ENCODE results near the gene ATF7IP2. TPM values are rescaled to one million over a fixed set of nuclear protein-coding genes. Genes with fewer than 3 reads are reported as not detected.
"Not testable (repeated sequence)": the region's sequence is repeated elsewhere in the genome, so short reads cannot be mapped to it uniquely, and the experiment has no call there.

The ATF7IP2 gene
- total RNA-seq, 2 experiments from 2014 or later, result 12.3 to 12.4 TPM

DNA sequence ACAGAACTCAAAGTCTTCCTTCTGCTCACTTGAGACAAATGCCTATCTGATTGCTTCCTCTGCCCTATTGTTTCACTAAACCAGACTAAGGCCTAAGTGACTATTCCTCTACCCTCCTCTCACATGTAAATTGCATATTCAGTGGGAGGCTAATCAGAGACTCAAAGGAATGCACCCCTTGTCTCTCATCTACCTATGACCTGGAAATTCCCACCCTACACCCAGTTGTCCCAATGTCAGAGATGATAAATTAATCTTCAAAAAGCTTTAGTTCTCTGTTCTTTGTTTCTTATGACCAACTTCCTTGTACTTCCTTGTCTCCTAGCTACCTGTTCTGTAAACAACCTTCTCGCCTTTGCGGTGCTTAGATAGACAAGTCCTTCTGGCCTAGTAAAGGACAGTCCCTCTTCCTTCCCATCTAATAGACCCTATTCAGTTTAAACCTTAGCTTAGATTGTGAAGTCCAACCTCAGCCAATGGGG, 118.6 kb downstream of the ATF7IP2 start:
- CTCF ChIA-PET, result interaction anchor here (0.6 to 1.1 kb wide), 2 partner anchors 190 to 235 kb away, joined by 3 to 5 read pairs; no protein-coding TSS in a partner anchor
- POLR2A ChIA-PET, result no interaction called here

DNA sequence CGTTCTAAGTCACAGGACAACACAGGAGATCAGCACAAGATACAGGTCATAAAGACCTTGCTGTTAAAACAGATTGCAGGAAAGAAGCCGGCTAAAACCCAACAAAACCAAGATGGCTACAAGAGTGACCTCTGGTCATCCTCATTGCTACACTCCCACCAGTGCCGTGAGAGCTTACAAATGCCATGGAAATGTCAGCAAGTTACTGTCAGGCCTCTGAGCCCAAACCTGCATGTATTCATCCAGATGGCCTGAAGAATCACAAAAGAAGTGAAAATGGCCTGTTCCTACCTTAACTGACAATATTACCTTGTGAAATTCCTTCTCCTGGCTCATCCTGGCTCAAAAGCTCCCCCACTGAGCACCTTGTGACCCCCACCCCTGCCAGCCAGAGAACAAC, 119.4 kb downstream of the ATF7IP2 start:
- CTCF ChIA-PET, result interaction anchor here (1.6 kb wide), 1 partner anchor 248 kb away, joined by 5 read pairs; no protein-coding TSS in a partner anchor
- POLR2A ChIA-PET, result not testable (repeated sequence)

GRCh38 chr16:10509534-10510025, 123.7 kb downstream of the ATF7IP2 start:
- ChIA-PET POLR2A (no interaction called here), CTCF (interaction anchor here (0.6 to 2.4 kb wide), 11 partner anchors 10 to 253 kb away, joined by 3 to 22 read pairs (median 3); no protein-coding TSS in a partner anchor)

- POLR2A ChIA-PET, result no interaction called here
- CTCF ChIA-PET, result interaction anchor here (0.7 to 2.4 kb wide), 5 partner anchors 110 to 254 kb away, joined by 3 to 22 read pairs (median 4); no protein-coding TSS in a partner anchor
Measured at GRCh38 chr16:10510279-10510678, 124.4 kb downstream of the ATF7IP2 start.

- POLR2A ChIA-PET, result no interaction called here
- CTCF ChIA-PET, result interaction anchor here (0.5 to 1.8 kb wide), 4 partner anchors 197 to 428 kb away, joined by 3 to 6 read pairs (median 3); no protein-coding TSS in a partner anchor
Measured at GRCh38 chr16:10511829-10512228, 126.0 kb downstream of the ATF7IP2 start.

GRCh38 chr16:10514369-10515055, 128.7 kb downstream of the ATF7IP2 start:
- CTCF ChIA-PET, result interaction anchor here (0.7 to 3.5 kb wide), 11 partner anchors 11 to 404 kb away, joined by 3 to 31 read pairs (median 4); partner anchors contain the start of gene NUBP1
- POLR2A ChIA-PET, result no interaction called here

- POLR2A ChIA-PET, result no interaction called here
- CTCF ChIA-PET, result no interaction called here
Measured at GRCh38 chr16:10517868-10518267, 132.0 kb downstream of the ATF7IP2 start.

- ChIA-PET CTCF (interaction anchor here (0.6 kb wide), 1 partner anchor 203 kb away, joined by 3 read pairs; no protein-coding TSS in a partner anchor), POLR2A (no interaction called here)
Measured at GRCh38 chr16:10518479-10519041, 132.7 kb downstream of the ATF7IP2 start.

- POLR2A ChIA-PET, result no interaction called here
- CTCF ChIA-PET, result no interaction called here
Measured at GRCh38 chr16:10519297-10519696, 133.4 kb downstream of the ATF7IP2 start.

DNA sequence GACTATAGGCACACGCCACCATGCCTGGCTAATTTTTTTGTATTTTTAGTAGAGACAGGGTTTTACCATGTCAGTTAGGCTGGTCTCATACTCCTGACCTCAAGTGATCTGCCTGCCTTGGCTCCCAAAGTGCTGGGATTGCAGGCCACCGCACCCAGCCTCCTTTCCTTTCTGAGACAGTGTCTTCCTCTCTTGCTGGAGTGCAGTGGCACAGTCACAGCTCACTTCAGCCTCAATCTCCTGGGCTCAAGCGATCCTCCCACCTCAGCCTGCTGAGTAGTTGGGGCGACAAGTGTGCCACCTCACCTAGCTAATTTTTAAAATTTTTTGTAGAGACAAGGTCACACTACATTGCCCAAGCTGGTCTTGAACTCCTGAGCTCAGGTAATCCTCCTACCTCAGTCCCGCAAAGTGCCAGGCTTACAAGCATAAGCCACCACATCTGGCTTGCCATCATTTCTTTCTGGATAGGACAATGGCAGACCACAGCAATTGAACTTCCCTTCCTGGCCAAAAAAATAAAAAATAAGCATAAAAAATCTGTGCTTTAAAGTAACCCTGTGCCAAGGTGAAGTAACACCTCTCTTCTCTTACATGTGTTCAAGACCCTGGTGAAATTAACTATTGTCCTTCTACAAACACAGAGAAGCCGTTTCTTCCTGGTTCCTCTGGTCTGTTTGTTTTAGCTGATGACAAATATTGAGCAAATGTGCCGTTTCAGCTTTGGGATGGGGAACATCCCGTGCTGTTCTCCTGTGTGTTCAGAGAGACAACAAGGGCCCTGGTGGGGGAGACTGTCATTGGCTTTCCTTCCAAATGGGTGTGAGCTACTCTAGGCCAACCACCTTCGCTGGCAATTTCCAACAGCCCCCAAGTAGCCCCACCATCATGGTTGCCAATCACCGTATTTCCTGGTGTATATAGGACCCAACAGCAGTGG, 134.3 kb downstream of the ATF7IP2 start:
- CTCF ChIA-PET, result no interaction called here

GRCh38 chr16:10520869-10521578, 135.2 kb downstream of the ATF7IP2 start:
- ChIA-PET CTCF (interaction anchor here (0.8 to 1.0 kb wide), 2 partner anchors 12 to 410 kb away, joined by 3 read pairs; no protein-coding TSS in a partner anchor), POLR2A (no interaction called here)

More for the DNA sequence above, 134.3 kb downstream of the ATF7IP2 start:
- POLR2A ChIA-PET, result no interaction called here

GRCh38 chr16:10521681-10522274, 135.9 kb downstream of the ATF7IP2 start:
- POLR2A ChIA-PET, result no interaction called here
- CTCF ChIA-PET, result interaction anchor here (0.8 to 1.0 kb wide), 3 partner anchors 8 to 409 kb away, joined by 3 to 6 read pairs (median 3); no protein-coding TSS in a partner anchor

DNA sequence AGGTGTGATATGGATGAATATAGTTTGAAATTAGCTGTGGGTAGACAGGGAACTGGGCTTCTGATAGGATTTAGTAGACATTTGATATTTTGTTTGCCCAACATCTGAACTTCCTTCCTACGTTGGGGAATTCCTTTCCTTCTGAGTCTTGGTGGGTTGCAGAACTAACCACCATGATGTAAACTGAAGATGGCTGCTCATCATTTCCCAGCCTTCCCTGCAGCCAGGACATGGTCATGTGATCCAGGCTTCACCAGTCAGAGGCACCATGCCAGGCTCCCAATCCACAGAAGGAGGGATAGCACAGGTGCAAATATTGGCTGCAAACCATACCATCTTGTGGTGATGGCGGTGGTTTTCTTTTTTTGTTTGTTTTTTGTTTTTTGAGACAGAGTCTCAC, 137.1 kb downstream of the ATF7IP2 start:
- POLR2A ChIA-PET, result interaction anchor here (0.6 kb wide), 1 partner anchor 38 kb away, joined by 3 read pairs; no protein-coding TSS in a partner anchor

DNA sequence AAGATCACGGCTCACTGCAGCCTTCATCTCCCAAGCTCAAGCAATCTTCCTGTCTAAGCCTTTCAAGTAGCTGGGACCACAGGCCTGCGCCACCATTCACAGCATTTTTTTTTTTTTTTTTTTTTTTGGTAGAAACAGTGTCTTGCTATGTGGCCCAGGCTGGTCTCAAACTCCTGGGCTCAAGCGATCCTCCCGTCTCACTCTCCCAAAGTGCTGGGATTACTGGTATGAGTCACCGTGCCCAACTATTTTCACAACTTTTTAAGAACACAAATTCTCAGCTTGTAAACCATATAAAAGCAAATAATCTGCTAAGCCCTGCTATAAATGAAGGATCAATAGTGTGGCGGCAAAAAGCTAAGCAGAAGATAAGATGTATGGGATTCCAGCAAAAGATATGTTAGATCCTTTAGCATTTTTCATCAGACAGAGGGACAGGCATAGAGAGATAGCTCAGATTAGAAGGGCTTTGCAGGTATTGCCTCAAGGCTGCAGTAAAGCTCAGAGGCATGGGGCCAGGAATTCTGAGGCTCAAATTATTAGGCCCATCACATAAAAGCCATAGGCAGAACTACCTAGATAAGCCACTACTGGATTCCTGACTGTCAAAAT, 139.5 kb downstream of the ATF7IP2 start:
- ChIA-PET POLR2A (interaction anchor here (0.7 kb wide), 1 partner anchor 81 kb away, joined by 8 read pairs; no protein-coding TSS in a partner anchor), CTCF (interaction anchor here (1.0 kb wide), 1 partner anchor 12 kb away, joined by 4 read pairs; no protein-coding TSS in a partner anchor)

More for the DNA sequence above, 137.1 kb downstream of the ATF7IP2 start:
- CTCF ChIA-PET, result interaction anchor here (0.7 kb wide), 1 partner anchor 131 kb away, joined by 4 read pairs; no protein-coding TSS in a partner anchor

DNA sequence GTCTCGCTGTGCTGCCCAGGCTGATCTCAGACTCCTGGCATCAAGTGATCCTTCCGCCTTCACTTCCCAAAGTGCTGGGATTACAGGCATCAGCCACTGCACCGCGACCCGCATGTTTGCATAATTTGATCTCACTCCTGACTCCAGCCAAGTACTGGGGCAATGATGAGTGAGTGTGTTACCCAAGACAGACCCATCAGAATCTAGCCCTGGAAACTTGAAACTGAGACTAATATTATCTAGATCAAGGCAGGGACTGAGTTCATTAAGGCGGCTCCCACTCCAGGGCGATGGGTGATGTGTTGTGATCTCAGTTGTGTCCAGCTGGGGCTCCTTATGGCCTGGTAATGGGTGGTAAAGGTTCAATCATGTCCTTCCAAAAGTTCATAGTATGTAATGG, 141.1 kb downstream of the ATF7IP2 start:
- CTCF ChIA-PET, result no interaction called here
- POLR2A ChIA-PET, result no interaction called here

GRCh38 chr16:10528635-10529034, 142.8 kb downstream of the ATF7IP2 start:
- CTCF ChIA-PET, result no interaction called here
- POLR2A ChIA-PET, result no interaction called here

DNA sequence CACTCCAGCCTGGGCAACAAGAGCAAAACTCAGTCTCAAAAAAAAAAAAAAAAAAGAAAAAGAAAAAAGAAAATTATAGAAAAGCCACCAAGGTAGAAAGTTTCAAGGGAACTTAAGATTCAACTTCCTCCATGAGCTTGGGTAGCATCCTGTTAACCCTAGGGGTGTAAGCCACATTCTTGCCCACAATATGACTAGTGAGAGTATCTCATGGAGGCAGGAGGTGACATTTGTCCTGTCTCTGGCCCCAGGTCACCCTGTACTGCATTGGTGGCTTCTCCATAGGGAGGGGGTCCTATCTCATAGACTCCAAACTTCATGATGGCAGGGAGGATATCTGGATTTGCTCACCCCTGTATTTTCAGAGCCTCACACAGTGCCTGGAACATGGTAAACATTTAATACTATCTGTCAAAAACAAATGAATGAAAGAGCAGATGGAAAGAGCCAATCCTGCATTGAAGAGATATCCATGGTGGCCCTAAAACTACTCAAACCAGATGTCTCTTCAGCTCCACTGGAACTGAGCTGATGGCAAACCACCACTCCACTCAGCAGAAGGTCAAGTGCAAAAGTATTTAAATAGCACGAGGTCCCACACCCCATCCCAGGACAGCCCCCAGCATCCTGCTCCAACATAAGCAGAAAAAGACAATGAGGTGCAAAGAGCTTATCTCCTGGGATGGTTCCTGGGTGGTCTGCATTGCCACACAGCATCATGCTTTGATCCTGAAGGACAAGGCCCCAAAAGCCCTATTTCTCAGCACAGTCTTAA, 144.2 kb downstream of the ATF7IP2 start:
- ChIA-PET POLR2A (interaction anchor here (0.7 kb wide), 1 partner anchor 195 kb away, joined by 8 read pairs; no protein-coding TSS in a partner anchor), CTCF (interaction anchor here (0.7 kb wide), 1 partner anchor 140 kb away, joined by 4 read pairs; no protein-coding TSS in a partner anchor)
